HEK293 (cell line): ENCODE measurements around the gene TMEM39B.

Source experiments
- CTCF ChIA-PET: fragments of 350-600 bp; formaldehyde crosslinking; extraction: SDS; loops from one replicate; lab custom pipeline; 2021; ENCODE audit warnings: antibody characterized with exemption; lab: Yijun Ruan, JAX
- POLR2A ChIA-PET: fragments of 300-600 bp; formaldehyde crosslinking; extraction: SDS; loops from one replicate; lab custom pipeline; 2020; ENCODE audit warnings: antibody characterized with exemption, inconsistent platforms; lab: Yijun Ruan, JAX
- H3K27ac ChIP-seq: fragments of 200-500 bp; sonication (Bioruptor generic); 2 replicates; pipeline ENCODE4 v1.5.1; 2014; ENCODE audit warnings: low read depth, low read length, control low read depth, inconsistent platforms; ENCODE audit errors: extremely low read depth
- H3K36me3 ChIP-seq, 2 experiments: fragments of 200-500 bp in 1 of 2; sonication (Bioruptor generic) in 1 of 2; 1 replicate in 1 of 2; 2 replicates in 1 of 2; pipeline ENCODE4 v1.5.1; 2014 to 2017; ENCODE audit warnings: inconsistent platforms in 2 of 2, low read length in 2 of 2; ENCODE audit not compliant: control insufficient read depth in 2 of 2, insufficient read depth in 1 of 2
- H3K4me1 ChIP-seq: fragments of 200-500 bp; sonication (Bioruptor generic); 2 replicates; pipeline ENCODE4 v1.5.1; 2014; ENCODE audit warnings: mild to moderate bottlenecking, low read length, inconsistent platforms; ENCODE audit not compliant: control insufficient read depth, insufficient read depth
- H3K4me3 ChIP-seq: 2 replicates; pipeline ENCODE4 v1.5.1; 2011; ENCODE audit warnings: low read depth, mild to moderate bottlenecking, control low read depth, low read length, moderate library complexity
- H3K9me3 ChIP-seq: fragments of 200-500 bp; sonication (Bioruptor generic); 2 replicates; pipeline ENCODE4 v1.5.1; 2014; ENCODE audit warnings: low read depth, low read length, inconsistent platforms; ENCODE audit not compliant: control insufficient read depth, insufficient read depth
- BCL11B ChIP-seq: fragments of 450-650 bp; formaldehyde crosslinking; IDR thresholded peaks from 2 replicates; pipeline ENCODE4 v1.5.1; 2016; ENCODE audit warnings: low read depth, missing biosample characterization, missing genetic modification characterization
- KLF7 ChIP-seq: fragments of 450-650 bp; formaldehyde crosslinking; IDR thresholded peaks from 2 replicates; pipeline ENCODE4 v1.5.1; 2016; ENCODE audit warnings: missing biosample characterization, missing genetic modification characterization, borderline replicate concordance
- OVOL3 ChIP-seq: fragments of 450-650 bp; formaldehyde crosslinking; IDR thresholded peaks from 2 replicates; pipeline ENCODE4 v1.5.1; 2016; ENCODE audit warnings: missing biosample characterization, missing genetic modification characterization
- REPIN1 ChIP-seq: fragments of 450-650 bp; formaldehyde crosslinking; IDR thresholded peaks from 2 replicates; pipeline ENCODE4 v1.5.1; 2017; ENCODE audit warnings: missing biosample characterization, missing genetic modification characterization, low read depth
- SALL2 ChIP-seq: fragments of 450-650 bp; formaldehyde crosslinking; IDR thresholded peaks from 2 replicates; pipeline ENCODE4 v1.5.0; 2017; ENCODE audit warnings: missing biosample characterization, mild to moderate bottlenecking, missing genetic modification characterization, borderline replicate concordance
- ZNF2 ChIP-seq: fragments of 450-650 bp; formaldehyde crosslinking; IDR thresholded peaks from 2 replicates; pipeline ENCODE4 v1.5.1; 2016; ENCODE audit warnings: missing biosample characterization, missing genetic modification characterization
- ZNF214 ChIP-seq: fragments of 450-650 bp; formaldehyde crosslinking; IDR thresholded peaks from 2 replicates; pipeline ENCODE4 v1.5.1; 2017; ENCODE audit warnings: missing biosample characterization, mild to moderate bottlenecking, missing genetic modification characterization, borderline replicate concordance
- ZNF239 ChIP-seq: fragments of 450-650 bp; formaldehyde crosslinking; IDR thresholded peaks from 2 replicates; pipeline ENCODE4 v1.5.1; 2016; ENCODE audit warnings: missing biosample characterization, missing genetic modification characterization
- ZNF324 ChIP-seq: fragments of 450-650 bp; formaldehyde crosslinking; IDR thresholded peaks from 2 replicates; pipeline ENCODE4 v1.5.1; 2016; ENCODE audit warnings: missing biosample characterization, missing genetic modification characterization
- ZNF350 ChIP-seq: fragments of 450-650 bp; formaldehyde crosslinking; IDR thresholded peaks from 2 replicates; pipeline ENCODE4 v1.5.0; 2017; ENCODE audit warnings: missing biosample characterization, mild to moderate bottlenecking, missing genetic modification characterization
- ZNF600 ChIP-seq: fragments of 450-650 bp; formaldehyde crosslinking; IDR thresholded peaks from 2 replicates; pipeline ENCODE4 v1.5.1; 2016; ENCODE audit warnings: missing biosample characterization, missing genetic modification characterization
- ZNF707 ChIP-seq: fragments of 450-650 bp; formaldehyde crosslinking; IDR thresholded peaks from 2 replicates; pipeline ENCODE4 v1.5.1; 2016; ENCODE audit warnings: missing biosample characterization, missing genetic modification characterization
- ZNF76 ChIP-seq: fragments of 450-650 bp; formaldehyde crosslinking; IDR thresholded peaks from 2 replicates; pipeline ENCODE4; 2016; ENCODE audit warnings: low read depth, missing biosample characterization, missing genetic modification characterization, borderline replicate concordance
- ZNF768 ChIP-seq: fragments of 450-650 bp; formaldehyde crosslinking; IDR thresholded peaks from 2 replicates; pipeline ENCODE4 v1.5.1; 2018; ENCODE audit warnings: missing biosample characterization, mild to moderate bottlenecking, missing genetic modification characterization
- ZNF776 ChIP-seq: fragments of 450-650 bp; formaldehyde crosslinking; IDR thresholded peaks from 2 replicates; pipeline ENCODE4 v1.5.0; 2017; ENCODE audit warnings: missing biosample characterization, missing genetic modification characterization, borderline replicate concordance
- ZNF791 ChIP-seq: fragments of 450-650 bp; formaldehyde crosslinking; IDR thresholded peaks from 2 replicates; pipeline ENCODE4 v1.5.1; 2016; ENCODE audit warnings: missing biosample characterization, missing genetic modification characterization
- ZSCAN5A ChIP-seq: fragments of 450-650 bp; formaldehyde crosslinking; IDR thresholded peaks from 2 replicates; pipeline ENCODE4 v1.5.1; 2016; ENCODE audit warnings: missing biosample characterization, missing genetic modification characterization
- TF ChIP-seq, protein P1 (sequence below): fragments of 450-650 bp; formaldehyde crosslinking; IDR thresholded peaks from 2 replicates; pipeline ENCODE4 v1.5.1; 2016; ENCODE audit warnings: missing biosample characterization, missing genetic modification characterization
- TF ChIP-seq, protein P2 (sequence below): fragments of 450-650 bp; formaldehyde crosslinking; IDR thresholded peaks from 2 replicates; pipeline ENCODE4 v1.5.1; 2017; ENCODE audit warnings: missing biosample characterization, mild to moderate bottlenecking, missing genetic modification characterization, moderate library complexity
- TF ChIP-seq, protein P3 (sequence below): fragments of 450-650 bp; formaldehyde crosslinking; IDR thresholded peaks from 2 replicates; pipeline ENCODE4 v1.5.1; 2017; ENCODE audit warnings: missing biosample characterization, missing genetic modification characterization

TMEM39B gene

DNA sequence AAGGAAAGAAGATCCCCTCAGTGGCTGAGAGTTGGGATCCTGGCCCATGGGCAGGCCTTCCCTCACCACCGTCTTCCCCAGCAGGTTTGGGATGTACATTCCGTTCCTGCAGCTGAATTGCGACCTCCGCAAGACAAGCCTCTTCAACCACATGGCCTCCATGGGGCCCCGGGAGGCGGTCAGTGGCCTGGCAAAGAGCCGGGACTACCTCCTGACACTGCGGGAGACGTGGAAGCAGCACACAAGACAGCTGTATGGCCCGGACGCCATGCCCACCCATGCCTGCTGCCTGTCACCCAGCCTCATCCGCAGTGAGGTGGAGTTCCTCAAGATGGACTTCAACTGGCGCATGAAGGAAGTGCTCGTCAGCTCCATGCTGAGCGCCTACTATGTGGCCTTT is 18.9 kb downstream of the TMEM39B start:
- POLR2A ChIA-PET = interaction anchor here (0.6 kb wide), 1 partner anchor 93 kb away, joined by 4 read pairs; no protein-coding TSS in a partner anchor
- H3K4me1 ChIP-seq = no peaks in the 10 kb centered on the region
- CTCF ChIA-PET = interaction anchor here (0.6 to 1.0 kb wide), 2 partner anchors 18 to 224 kb away, joined by 3 to 5 read pairs; partner anchors contain the start of gene TMEM39B
- no peak overlapping the region for H3K27ac ChIP-seq
- peaks cover 4 to 60% of the 10 kb centered on the region in 2 experiments; a peak in 2 of 3 replicates for H3K36me3 ChIP-seq
- no peaks in the 10 kb centered on the region for H3K9me3 ChIP-seq
- TF ChIP-seq REPIN1 = no peak
- no peak for TF ChIP-seq ZNF776 (tag by site-specific recombination)
- no peak for TF ChIP-seq ZNF791
- TF ChIP-seq ZNF2 (tag by site-specific recombination) = no peak
- TF ChIP-seq, protein P1, sequence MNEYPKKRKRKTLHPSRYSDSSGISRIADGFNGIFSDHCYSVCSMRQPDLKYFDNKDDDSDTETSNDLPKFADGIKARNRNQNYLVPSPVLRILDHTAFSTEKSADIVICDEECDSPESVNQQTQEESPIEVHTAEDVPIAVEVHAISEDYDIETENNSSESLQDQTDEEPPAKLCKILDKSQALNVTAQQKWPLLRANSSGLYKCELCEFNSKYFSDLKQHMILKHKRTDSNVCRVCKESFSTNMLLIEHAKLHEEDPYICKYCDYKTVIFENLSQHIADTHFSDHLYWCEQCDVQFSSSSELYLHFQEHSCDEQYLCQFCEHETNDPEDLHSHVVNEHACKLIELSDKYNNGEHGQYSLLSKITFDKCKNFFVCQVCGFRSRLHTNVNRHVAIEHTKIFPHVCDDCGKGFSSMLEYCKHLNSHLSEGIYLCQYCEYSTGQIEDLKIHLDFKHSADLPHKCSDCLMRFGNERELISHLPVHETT = no peak
- TF ChIP-seq, protein P2, sequence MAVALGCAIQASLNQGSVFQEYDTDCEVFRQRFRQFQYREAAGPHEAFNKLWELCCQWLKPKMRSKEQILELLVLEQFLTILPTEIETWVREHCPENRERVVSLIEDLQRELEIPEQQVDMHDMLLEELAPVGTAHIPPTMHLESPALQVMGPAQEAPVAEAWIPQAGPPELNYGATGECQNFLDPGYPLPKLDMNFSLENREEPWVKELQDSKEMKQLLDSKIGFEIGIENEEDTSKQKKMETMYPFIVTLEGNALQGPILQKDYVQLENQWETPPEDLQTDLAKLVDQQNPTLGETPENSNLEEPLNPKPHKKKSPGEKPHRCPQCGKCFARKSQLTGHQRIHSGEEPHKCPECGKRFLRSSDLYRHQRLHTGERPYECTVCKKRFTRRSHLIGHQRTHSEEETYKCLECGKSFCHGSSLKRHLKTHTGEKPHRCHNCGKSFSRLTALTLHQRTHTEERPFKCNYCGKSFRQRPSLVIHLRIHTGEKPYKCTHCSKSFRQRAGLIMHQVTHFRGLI (tag by site-specific recombination) = no peak
- TF ChIP-seq ZNF707 = no peak
- no peak for TF ChIP-seq SALL2 (tag by site-specific recombination)
- no peak for TF ChIP-seq ZNF600
- TF ChIP-seq OVOL3 (tag by site-specific recombination) = no peak
- TF ChIP-seq ZNF76 = no peak
- TF ChIP-seq ZNF214 (tag by site-specific recombination) = no peak
- TF ChIP-seq KLF7 (tag by site-specific recombination) = no peak
- no peak for TF ChIP-seq ZNF239 (tag by site-specific recombination)
- TF ChIP-seq BCL11B (tag by site-specific recombination) = no peak
- TF ChIP-seq ZNF350 (tag by site-specific recombination) = no peak
- TF ChIP-seq ZSCAN5A (tag by site-specific recombination) = no peak
- TF ChIP-seq ZNF324 = no peak
- TF ChIP-seq, protein P3, sequence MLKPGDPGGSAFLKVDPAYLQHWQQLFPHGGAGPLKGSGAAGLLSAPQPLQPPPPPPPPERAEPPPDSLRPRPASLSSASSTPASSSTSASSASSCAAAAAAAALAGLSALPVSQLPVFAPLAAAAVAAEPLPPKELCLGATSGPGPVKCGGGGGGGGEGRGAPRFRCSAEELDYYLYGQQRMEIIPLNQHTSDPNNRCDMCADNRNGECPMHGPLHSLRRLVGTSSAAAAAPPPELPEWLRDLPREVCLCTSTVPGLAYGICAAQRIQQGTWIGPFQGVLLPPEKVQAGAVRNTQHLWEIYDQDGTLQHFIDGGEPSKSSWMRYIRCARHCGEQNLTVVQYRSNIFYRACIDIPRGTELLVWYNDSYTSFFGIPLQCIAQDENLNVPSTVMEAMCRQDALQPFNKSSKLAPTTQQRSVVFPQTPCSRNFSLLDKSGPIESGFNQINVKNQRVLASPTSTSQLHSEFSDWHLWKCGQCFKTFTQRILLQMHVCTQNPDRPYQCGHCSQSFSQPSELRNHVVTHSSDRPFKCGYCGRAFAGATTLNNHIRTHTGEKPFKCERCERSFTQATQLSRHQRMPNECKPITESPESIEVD (tag by site-specific recombination) = no peak
- no peak for TF ChIP-seq ZNF768 (tag by site-specific recombination)
- no peak overlapping the region for H3K4me3 ChIP-seq
